GM12878 (cell line): Measurements from ENCODE around the gene APBB3. TPM values are rescaled to one million over a fixed set of nuclear protein-coding genes. Genes with fewer than 3 reads are reported as not detected.

ENCODE experiments used
- ATAC-seq: fragments of 200-7000 bp; cut with Tn5 transposase; 3 replicates; pipeline ENCODE4 v1.9.1; 2020; ENCODE audit warnings: mild to moderate bottlenecking, moderate library complexity
- BruUV-seq: library from RNA; stranded (reverse); fragments of 400-500 nt; replicated peaks from 2 replicates; lab custom pipeline; 2021; lab: Mats Ljungman, UMichigan
- CTCF ChIA-PET: fragments of 300-600 bp; sonication (Branson Sonifier 250); formaldehyde crosslinking; extraction: SDS; loops from one replicate; lab custom pipeline; 2021; ENCODE audit warnings: inconsistent platforms; lab: Yijun Ruan, JAX
- POLR2A ChIA-PET: fragments of 350-600 bp; formaldehyde crosslinking; extraction: SDS; loops from one replicate; lab custom pipeline; 2021; ENCODE audit warnings: inconsistent platforms; lab: Charles Lee
- RAD21 ChIA-PET: fragments of 300-600 bp; sonication (Branson Sonifier 250); formaldehyde crosslinking; loops from one replicate; lab custom pipeline; 2023; ENCODE audit warnings: antibody characterized with exemption; ENCODE audit not compliant: unreplicated experiment; lab: Charles Lee
- SMC1A ChIA-PET: fragments of 300-600 bp; sonication (Branson Sonifier 250); formaldehyde crosslinking; loops from one replicate; lab custom pipeline; 2023; ENCODE audit not compliant: unreplicated experiment, uncharacterized antibody; lab: Charles Lee
- DNase-seq: peaks from one replicate; pipeline ENCODE4 v3.0.0-alpha.2; 2011; ENCODE audit warnings: low read depth, low spot score
- FAIRE-seq: peaks from 3 replicates; lab custom pipeline; 2011; peaks lifted over from hg19 to GRCh38; lab: Jason Lieb, UNC
- H2AFZ ChIP-seq: 2 replicates; pipeline ENCODE4 v1.6.0; 2011; ENCODE audit warnings: low read depth, low read length, control low read depth; ENCODE audit not compliant: control insufficient read depth
- H3K27ac ChIP-seq: 2 replicates; pipeline ENCODE4 v1.5.1; 2011; ENCODE audit warnings: control low read depth; ENCODE audit not compliant: control insufficient read depth, insufficient read depth
- H3K27me3 ChIP-seq, 2 experiments: replicated peaks in 1 of 2; 2 replicates each; pipeline versions ENCODE4 v1.6.0 to v1.6.1; 2011; ENCODE audit warnings: low read length in 1 of 2; ENCODE audit not compliant: control insufficient read depth in 2 of 2, insufficient read depth in 2 of 2
- H3K36me3 ChIP-seq, 2 experiments: 2 replicates each; pipeline ENCODE4 v1.5.1; 2011; ENCODE audit warnings: low read length in 1 of 2; ENCODE audit not compliant: control insufficient read depth in 2 of 2, insufficient read depth in 2 of 2
- H3K4me1 ChIP-seq: 2 replicates; pipeline ENCODE4 v1.6.1; 2011; ENCODE audit warnings: mild to moderate bottlenecking, low read length, moderate library complexity, mixed read lengths; ENCODE audit not compliant: control insufficient read depth, insufficient read depth
- H3K4me2 ChIP-seq: 2 replicates; pipeline ENCODE4 v1.6.0; 2011; ENCODE audit warnings: control low read depth; ENCODE audit not compliant: control insufficient read depth, insufficient read depth
- H3K4me3 ChIP-seq: fragments of 200-600 bp; sonication (generic); 2 replicates; pipeline ENCODE4 v1.5.1; 2016
- H3K79me2 ChIP-seq: 2 replicates; pipeline ENCODE4 v1.6.0; 2011; ENCODE audit warnings: low read length; ENCODE audit not compliant: control insufficient read depth, insufficient read depth
- H3K9ac ChIP-seq: 2 replicates; pipeline ENCODE4 v1.8.0; 2011; ENCODE audit warnings: low read length, control low read depth, mixed read lengths; ENCODE audit not compliant: control insufficient read depth, insufficient read depth
- H3K9me3 ChIP-seq: replicated peaks from 3 replicates; pipeline ENCODE4 v1.5.1; 2011; ENCODE audit warnings: mild to moderate bottlenecking, low read length; ENCODE audit not compliant: control insufficient read depth, insufficient read depth
- H4K20me1 ChIP-seq: 2 replicates; pipeline ENCODE4 v1.6.0; 2011; ENCODE audit not compliant: control insufficient read depth, insufficient read depth
- BACH1 ChIP-seq: fragments of 450-650 bp; IDR thresholded peaks from 2 replicates; pipeline ENCODE4 v1.6.1; 2017; ENCODE audit warnings: mild to moderate bottlenecking, borderline replicate concordance
- BHLHE40 ChIP-seq, 2 experiments: fragments of 450-650 bp in 1 of 2; IDR thresholded peaks; 2 replicates each; pipeline ENCODE4 v1.6.1; 2011 to 2017; ENCODE audit warnings: low read depth in 2 of 2, borderline replicate concordance in 1 of 2, improper control_type of control experiment in 1 of 2, low read length in 1 of 2, mild to moderate bottlenecking in 1 of 2
- CBX3 ChIP-seq: fragments of 200-600 bp; sonication (generic); IDR thresholded peaks from 2 replicates; pipeline ENCODE4 v1.6.1; 2016; ENCODE audit warnings: low read depth, borderline replicate concordance
- EGR1 ChIP-seq, 2 experiments: IDR thresholded peaks; 1 replicate in 1 of 2; 2 replicates in 1 of 2; pipeline ENCODE4 v1.6.1; 2011 to 2012; ENCODE audit warnings: low read depth in 2 of 2, low read length in 2 of 2, borderline replicate concordance in 1 of 2, mild to moderate bottlenecking in 1 of 2, moderate library complexity in 1 of 2
- EZH2 ChIP-seq: IDR thresholded peaks from 2 replicates; pipeline ENCODE4 v1.6.1; 2012; ENCODE audit warnings: low read depth, mild to moderate bottlenecking, control low read depth, inconsistent platforms, low read length, borderline replicate concordance; ENCODE audit not compliant: control insufficient read depth
- KDM1A ChIP-seq: fragments of 200-600 bp; sonication (generic); IDR thresholded peaks from 2 replicates; pipeline ENCODE4 v1.6.1; 2016; ENCODE audit warnings: borderline replicate concordance
- NFYB ChIP-seq: IDR thresholded peaks from 2 replicates; pipeline ENCODE4 v1.6.1; 2011; ENCODE audit warnings: low read depth, mild to moderate bottlenecking, low read length, improper control_type of control experiment, moderate library complexity; ENCODE audit not compliant: insufficient read depth
- PBX3 ChIP-seq: IDR thresholded peaks from 2 replicates; pipeline ENCODE4 v1.6.1; 2011; ENCODE audit warnings: mild to moderate bottlenecking, low read depth, low read length, moderate library complexity; ENCODE audit not compliant: insufficient replicate concordance
- PML ChIP-seq: IDR thresholded peaks from 2 replicates; pipeline ENCODE4 v1.6.1; 2012; ENCODE audit warnings: low read length, inconsistent platforms
- POLR2A ChIP-seq: IDR thresholded peaks from 2 replicates; pipeline ENCODE4 v1.6.1; 2011; ENCODE audit warnings: low read depth, mild to moderate bottlenecking, low read length
- POLR2AphosphoS2 ChIP-seq: IDR thresholded peaks from 2 replicates; pipeline ENCODE4 v1.6.1; 2011; ENCODE audit warnings: low read depth, mild to moderate bottlenecking, low read length, improper control_type of control experiment, moderate library complexity
- REST ChIP-seq: IDR thresholded peaks from 2 replicates; pipeline ENCODE4 v1.6.1; 2012; ENCODE audit warnings: mild to moderate bottlenecking, low read depth, low read length
- SKIL ChIP-seq: fragments of 450-650 bp; IDR thresholded peaks from 2 replicates; pipeline ENCODE4 v1.6.1; 2017; ENCODE audit warnings: mild to moderate bottlenecking, low read depth, inconsistent platforms; ENCODE audit not compliant: poor library complexity, severe bottlenecking
- SUPT20H ChIP-seq: IDR thresholded peaks from 2 replicates; pipeline ENCODE4 v1.6.1; 2011; ENCODE audit warnings: low read depth, mild to moderate bottlenecking, low read length, moderate library complexity, borderline replicate concordance; ENCODE audit not compliant: control insufficient read depth
- TCF7 ChIP-seq: IDR thresholded peaks from 2 replicates; pipeline ENCODE4 v1.6.1; 2014; ENCODE audit warnings: antibody characterized with exemption, borderline replicate concordance
- WGBS: methylation state at CpG from one replicate; pipeline ENCODE4 v1.1.6; 2016; ENCODE audit warnings: low lambda C conversion rate; ENCODE audit not compliant: insufficient replicate concordance, insufficient coverage; ENCODE audit errors: missing lambda C conversion rate; 5-methylcytosine and 5-hydroxymethylcytosine counted together
- in situ Hi-C: fragments of 300-500 bp; cut with MboI; formaldehyde crosslinking; loops from 9 replicates; pipeline ENCODE4 v1.14.3; 2018; ENCODE audit warnings: mixed read lengths
- intact Hi-C: fragments of 100-400 bp; cut with micrococcal nuclease; formaldehyde crosslinking; loops from one replicate; pipeline ENCODE4 v1.14.2; 2022; ENCODE audit not compliant: unreplicated experiment
- polyA plus RNA-seq, 11 experiments: library from polyadenylated mRNA; depleted of rRNA in 4 of 11; unstranded in 6 of 11; stranded (reverse) in 5 of 11; fragments of >200 nt; fragmentation: Nextera tagmentation in 4 of 11; fragmentation: Illumina TruSeq in 1 of 11; extraction: Ambion mirVana in 4 of 11; extraction: Trizol in 1 of 11; gene quantifications; 1 replicate in 1 of 11; 2 replicates in 10 of 11; pipeline versions ENCODE4 v1.2.1 to v1.2.3, GENCODE V29; 2011 to 2016; ENCODE audit warnings: inconsistent platforms in 2 of 11, missing spikeins in 2 of 11, low read depth in 1 of 11
- total RNA-seq, 4 experiments: library from RNA; depleted of rRNA in 3 of 4; stranded (reverse); fragments of >200 nt in 3 of 4; fragmentation: Illumina TruSeq in 1 of 4; extraction: Trizol in 1 of 4; gene quantifications; 2 replicates each; pipeline versions ENCODE4 v1.2.1 to v1.2.3, GENCODE V29; 2013 to 2021

Gene APBB3
- total and polyA plus RNA-seq, 10 of the 15 experiments (the other 5 are each of a cell fraction or from before 2014, with no cell fraction given): 0.35 to 33.3 (median 14.3) TPM

GRCh38 chr5:140573683-140574082, 9.3 kb upstream of the APBB3 start (continued):
- TF ChIP-seq SUPT20H (no peak), PML (no peak), SKIL (no peak)

- Histone ChIP-seq H3K4me3 (no peak overlapping the region), H3K79me2 (peaks cover 21% of the 10 kb centered on the region), H3K36me3 (peaks cover 6 to 8% of the 10 kb centered on the region in 2 experiments; a peak in 3 of 4 replicates), H3K27ac (no peak overlapping the region), H2AFZ (no peak overlapping the region), H3K4me1 (peaks cover 35% of the 10 kb centered on the region), H3K9ac (no peak overlapping the region), H3K4me2 (no peak overlapping the region), H4K20me1 (no peaks in the 10 kb centered on the region), H3K27me3 (no peaks in the 10 kb centered on the region), H3K9me3 (no peaks in the 10 kb centered on the region)
- WGBS: 82% methylated on average over 5 of the region's 5 CpGs
- no peak for FAIRE-seq
- ATAC-seq: no peak
- intact Hi-C loops: no loop called here
- RAD21 ChIA-PET: no interaction called here
- POLR2A ChIA-PET: interaction anchor here (0.5 to 3.4 kb wide), 3 partner anchors 13 to 482 kb away, joined by 4 to 22 read pairs (median 7); partner anchors contain the start of gene SRA1
- BruUV-seq: no TSS peak
- SMC1A ChIA-PET: interaction anchor here (0.7 to 0.9 kb wide), 2 partner anchors 24 to 38 kb away, joined by 3 to 4 read pairs; partner anchors contain the start of gene EIF4EBP3
- DNase-seq: no peak
- CTCF ChIA-PET: interaction anchor here (1.1 kb wide), 1 partner anchor 197 kb away, joined by 3 read pairs; no protein-coding TSS in a partner anchor
- in situ Hi-C loops: no loop called here
- TF ChIP-seq PBX3 (no peak), KDM1A (no peak), EZH2 (no peak), CBX3 (no peak), BACH1 (no peak), EGR1 (IDR thresholded peaks at IDR 0.05; ENCODE audit: borderline replicate concordance in 1 of 2, low read depth in 2 of 2, low read length in 2 of 2) (no peak), BHLHE40 (IDR thresholded peaks at IDR 0.05; ENCODE audit: borderline replicate concordance in 1 of 2, low read depth in 2 of 2, low read length in 1 of 2) (no peak), REST (no peak), TCF7 (no peak), NFYB (no peak), POLR2AphosphoS2 (no peak), POLR2A (no peak)
Observed at GRCh38 chr5:140571105-140571504, 6.7 kb upstream of the APBB3 start.
